PC-9 (cell line): ENCODE measurements around the gene POU2AF1.

Experiments
- EZH2 ChIP-seq: fragments of 200-600 bp; sonication (generic); IDR thresholded peaks from 2 replicates; pipeline ENCODE4 v1.8.0; 2017; ENCODE audit warnings: antibody characterized with exemption, low read depth
- TF ChIP-seq, protein P1 (sequence below): fragments of 200-600 bp; sonication (generic); conservative IDR thresholded peaks from 2 replicates; pipeline ENCODE4 v1.6.1; 2017; ENCODE audit warnings: mixed run types, antibody characterized with exemption, mild to moderate bottlenecking, moderate library complexity

DNA sequence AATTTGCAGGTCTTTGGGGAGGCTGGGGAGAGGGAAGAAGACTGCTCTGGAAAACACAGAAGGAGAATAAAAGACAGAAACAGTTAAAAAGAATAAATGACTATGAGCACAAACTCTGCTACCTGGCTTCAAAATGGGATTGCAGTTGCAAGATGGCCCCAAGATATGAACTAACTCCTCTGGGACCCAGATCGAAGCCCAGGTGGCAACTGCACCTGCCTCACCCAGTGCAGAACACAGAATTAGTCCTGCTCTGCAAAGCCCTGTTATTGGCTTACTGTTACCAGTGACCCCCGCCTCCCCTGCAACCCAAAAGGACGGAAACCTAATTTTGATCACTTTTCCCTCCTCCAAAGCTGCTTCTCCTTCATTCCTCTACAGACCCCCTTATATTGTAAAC, 35.9 kb upstream of the POU2AF1 start:
- TF ChIP-seq, protein P1, sequence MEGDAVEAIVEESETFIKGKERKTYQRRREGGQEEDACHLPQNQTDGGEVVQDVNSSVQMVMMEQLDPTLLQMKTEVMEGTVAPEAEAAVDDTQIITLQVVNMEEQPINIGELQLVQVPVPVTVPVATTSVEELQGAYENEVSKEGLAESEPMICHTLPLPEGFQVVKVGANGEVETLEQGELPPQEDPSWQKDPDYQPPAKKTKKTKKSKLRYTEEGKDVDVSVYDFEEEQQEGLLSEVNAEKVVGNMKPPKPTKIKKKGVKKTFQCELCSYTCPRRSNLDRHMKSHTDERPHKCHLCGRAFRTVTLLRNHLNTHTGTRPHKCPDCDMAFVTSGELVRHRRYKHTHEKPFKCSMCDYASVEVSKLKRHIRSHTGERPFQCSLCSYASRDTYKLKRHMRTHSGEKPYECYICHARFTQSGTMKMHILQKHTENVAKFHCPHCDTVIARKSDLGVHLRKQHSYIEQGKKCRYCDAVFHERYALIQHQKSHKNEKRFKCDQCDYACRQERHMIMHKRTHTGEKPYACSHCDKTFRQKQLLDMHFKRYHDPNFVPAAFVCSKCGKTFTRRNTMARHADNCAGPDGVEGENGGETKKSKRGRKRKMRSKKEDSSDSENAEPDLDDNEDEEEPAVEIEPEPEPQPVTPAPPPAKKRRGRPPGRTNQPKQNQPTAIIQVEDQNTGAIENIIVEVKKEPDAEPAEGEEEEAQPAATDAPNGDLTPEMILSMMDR = no peak
- TF ChIP-seq EZH2 = no peak
